K562 (cell line): Measurements from ENCODE around the gene RAE1. TPM values are rescaled to one million over a fixed set of nuclear protein-coding genes. Genes with fewer than 3 reads are reported as not detected.
A peak's percentile ranks its signal among the peaks of the same experiment; 100 is the strongest.

ENCODE experiments used
- CC2D1A ChIP-seq: fragments of 450-650 bp; IDR thresholded peaks from 2 replicates; pipeline ENCODE4 v1.6.1; 2017; ENCODE audit warnings: mild to moderate bottlenecking
- DNMT1 ChIP-seq: fragments of 450-650 bp; IDR thresholded peaks from 2 replicates; pipeline ENCODE4 v1.6.1; 2016; ENCODE audit warnings: antibody characterized with exemption, mild to moderate bottlenecking
- FOS ChIP-seq: IDR thresholded peaks from 3 replicates; pipeline ENCODE4 v1.6.1; 2011; ENCODE audit not compliant: insufficient read length; ENCODE audit errors: extremely low read depth
- HMG20B ChIP-seq: fragments of 250-450 bp; sonication (Bioruptor Pico); IDR thresholded peaks from 2 replicates; pipeline ENCODE4 v1.5.0; 2021; ENCODE audit warnings: mild to moderate bottlenecking
- NCOR1 ChIP-seq: fragments of 450-650 bp; IDR thresholded peaks from 2 replicates; pipeline ENCODE4 v1.6.1; 2016; ENCODE audit warnings: mild to moderate bottlenecking, moderate library complexity
- NFRKB ChIP-seq: fragments of 450-650 bp; IDR thresholded peaks from 2 replicates; pipeline ENCODE4 v1.6.1; 2016; ENCODE audit warnings: low read depth
- RBBP5 ChIP-seq: fragments of 200-600 bp; sonication (generic); IDR thresholded peaks from 2 replicates; pipeline ENCODE4 v1.6.1; 2012; ENCODE audit warnings: borderline replicate concordance, mild to moderate bottlenecking, low read length, control low read depth, inconsistent platforms; ENCODE audit not compliant: insufficient read depth, poor library complexity, severe bottlenecking
- RBFOX2 ChIP-seq: fragments of 200-400 bp; formaldehyde crosslinking; IDR thresholded peaks from 2 replicates; pipeline ENCODE4 v1.6.1; 2017; ENCODE audit warnings: low read depth, mild to moderate bottlenecking, low read length, moderate library complexity
- RNF2 ChIP-seq: sonication (generic); IDR thresholded peaks from 2 replicates; pipeline ENCODE4 v1.6.1; 2016
- ZNF217 ChIP-seq: sonication (generic); formaldehyde crosslinking; IDR thresholded peaks from 2 replicates; pipeline ENCODE4 v1.8.0; 2022; ENCODE audit warnings: mild to moderate bottlenecking, missing genetic modification reagents
- ZNF239 ChIP-seq: fragments of 250-450 bp; sonication (Bioruptor Pico); IDR thresholded peaks from 2 replicates; pipeline ENCODE4 v1.4.0; 2020; ENCODE audit warnings: mild to moderate bottlenecking
- ZNF253 ChIP-seq: fragments of 250-450 bp; sonication (Bioruptor Pico); conservative IDR thresholded peaks from 2 replicates; pipeline ENCODE4 v1.6.1; 2021; ENCODE audit warnings: mild to moderate bottlenecking
- ZNF41 ChIP-seq: fragments of 250-450 bp; sonication (Bioruptor Pico); conservative IDR thresholded peaks from 2 replicates; pipeline ENCODE4 v1.4.0; 2020; ENCODE audit warnings: mild to moderate bottlenecking
- ZNF444 ChIP-seq: fragments of 250-450 bp; sonication (Bioruptor Pico); IDR thresholded peaks from 2 replicates; pipeline ENCODE4 v1.4.0; 2020; ENCODE audit warnings: mild to moderate bottlenecking, moderate library complexity
- ZNF766 ChIP-seq: fragments of 200-800 bp; sonication (Bioruptor generic); conservative IDR thresholded peaks from 2 replicates; pipeline ENCODE4 v1.6.1; 2016; ENCODE audit warnings: missing genetic modification characterization, missing compliant biosample characterization
- ZNF785 ChIP-seq: fragments of 250-450 bp; sonication (Bioruptor Pico); IDR thresholded peaks from 2 replicates; pipeline ENCODE4 v1.4.0; 2020; ENCODE audit warnings: mild to moderate bottlenecking
- polyA plus RNA-seq, 8 experiments: library from polyadenylated mRNA; depleted of rRNA in 4 of 8; stranded (reverse) in 5 of 8; unstranded in 3 of 8; fragments of >200 nt; fragmentation: Nextera tagmentation in 2 of 8; fragmentation: Illumina TruSeq in 1 of 8; extraction: Ambion mirVana in 2 of 8; extraction: Trizol in 1 of 8; gene quantifications; 2 replicates each; pipeline versions ENCODE4 v1.2.1 to v1.2.3, GENCODE V29; 2011 to 2014; ENCODE audit warnings: inconsistent platforms in 1 of 8, missing spikeins in 1 of 8
- total RNA-seq, 7 experiments: library from RNA; depleted of rRNA in 6 of 7; stranded (reverse); fragments of >200 nt in 6 of 7; fragmentation: Illumina TruSeq in 2 of 7; extraction: Trizol in 2 of 7; gene quantifications; 2 replicates each; pipeline versions ENCODE4 v1.2.1 to v1.2.3, GENCODE V29; 2011 to 2021; ENCODE audit warnings: low replicate concordance in 1 of 7
- TF ChIP-seq, protein P1 (sequence below): IDR thresholded peaks from 3 replicates; pipeline ENCODE4 v1.6.1; 2011; ENCODE audit warnings: borderline replicate concordance, mild to moderate bottlenecking, moderate library complexity; ENCODE audit not compliant: insufficient read length; ENCODE audit errors: extremely low read depth
- TF ChIP-seq, protein P2 (sequence below): fragments of 250-450 bp; sonication (Bioruptor Pico); IDR thresholded peaks from 2 replicates; pipeline ENCODE4 v1.8.0; 2021; ENCODE audit warnings: moderate library complexity, mild to moderate bottlenecking, inconsistent platforms
- TF ChIP-seq, protein P3 (sequence below): fragments of 250-450 bp; sonication (Bioruptor Pico); IDR thresholded peaks from 2 replicates; pipeline ENCODE4 v1.5.0; 2020; ENCODE audit warnings: mild to moderate bottlenecking, borderline replicate concordance
- TF ChIP-seq, protein P4 (sequence below): fragments of 450-650 bp; IDR thresholded peaks from one replicate; pipeline ENCODE4 v1.6.1; 2018; ENCODE audit warnings: mild to moderate bottlenecking, moderate library complexity; ENCODE audit not compliant: partially characterized antibody

The RAE1 gene
- total and polyA plus RNA-seq, 9 of the 15 experiments (the other 6 are each of a cell fraction or from before 2014, with no cell fraction given): 33.7 to 248 (median 77.7) TPM

DNA sequence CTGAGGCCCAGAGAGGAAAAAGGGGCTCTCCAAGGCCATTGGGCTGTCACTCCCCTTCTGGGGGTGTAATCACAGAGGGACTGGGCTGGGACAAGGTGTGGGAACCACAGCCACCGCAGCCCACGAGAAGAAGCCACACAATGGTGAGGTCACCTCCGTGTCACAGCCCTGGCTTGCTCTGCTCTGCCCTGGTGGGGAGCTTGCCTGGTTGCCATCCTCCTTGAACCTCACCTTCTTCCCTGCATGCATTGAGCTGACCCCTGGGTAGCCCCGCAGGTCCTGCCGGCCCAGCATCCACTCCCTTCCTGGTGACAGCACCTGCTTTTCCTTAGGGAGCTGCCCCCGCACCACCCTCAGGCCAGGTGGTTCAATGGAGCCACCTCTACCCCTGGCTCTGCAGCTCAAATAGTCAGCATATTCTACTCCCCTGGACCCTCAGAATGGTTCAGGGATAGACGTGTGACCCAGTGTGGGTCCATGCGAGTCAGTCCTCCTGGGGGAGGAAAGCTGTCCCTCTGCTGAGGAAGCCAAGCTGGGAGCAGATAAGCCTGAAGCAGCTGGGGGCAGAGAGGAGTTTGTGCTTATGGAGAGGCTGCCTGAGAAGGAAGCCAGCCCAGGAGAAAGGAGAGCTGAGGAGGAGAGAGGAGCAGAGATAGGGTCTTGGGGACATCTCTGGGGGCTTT is 61.4 kb downstream of the RAE1 start (continued):
- TF ChIP-seq RBFOX2: no peak
- TF ChIP-seq RNF2: no peak
- no peak for TF ChIP-seq ZNF785 (CRISPR knock-in tag)
- no peak for TF ChIP-seq ZNF239 (CRISPR knock-in tag)
- TF ChIP-seq, protein P1, sequence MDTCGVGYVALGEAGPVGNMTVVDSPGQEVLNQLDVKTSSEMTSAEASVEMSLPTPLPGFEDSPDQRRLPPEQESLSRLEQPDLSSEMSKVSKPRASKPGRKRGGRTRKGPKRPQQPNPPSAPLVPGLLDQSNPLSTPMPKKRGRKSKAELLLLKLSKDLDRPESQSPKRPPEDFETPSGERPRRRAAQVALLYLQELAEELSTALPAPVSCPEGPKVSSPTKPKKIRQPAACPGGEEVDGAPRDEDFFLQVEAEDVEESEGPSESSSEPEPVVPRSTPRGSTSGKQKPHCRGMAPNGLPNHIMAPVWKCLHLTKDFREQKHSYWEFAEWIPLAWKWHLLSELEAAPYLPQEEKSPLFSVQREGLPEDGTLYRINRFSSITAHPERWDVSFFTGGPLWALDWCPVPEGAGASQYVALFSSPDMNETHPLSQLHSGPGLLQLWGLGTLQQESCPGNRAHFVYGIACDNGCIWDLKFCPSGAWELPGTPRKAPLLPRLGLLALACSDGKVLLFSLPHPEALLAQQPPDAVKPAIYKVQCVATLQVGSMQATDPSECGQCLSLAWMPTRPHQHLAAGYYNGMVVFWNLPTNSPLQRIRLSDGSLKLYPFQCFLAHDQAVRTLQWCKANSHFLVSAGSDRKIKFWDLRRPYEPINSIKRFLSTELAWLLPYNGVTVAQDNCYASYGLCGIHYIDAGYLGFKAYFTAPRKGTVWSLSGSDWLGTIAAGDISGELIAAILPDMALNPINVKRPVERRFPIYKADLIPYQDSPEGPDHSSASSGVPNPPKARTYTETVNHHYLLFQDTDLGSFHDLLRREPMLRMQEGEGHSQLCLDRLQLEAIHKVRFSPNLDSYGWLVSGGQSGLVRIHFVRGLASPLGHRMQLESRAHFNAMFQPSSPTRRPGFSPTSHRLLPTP: no peak
- no peak for TF ChIP-seq CC2D1A
- TF ChIP-seq, protein P2, sequence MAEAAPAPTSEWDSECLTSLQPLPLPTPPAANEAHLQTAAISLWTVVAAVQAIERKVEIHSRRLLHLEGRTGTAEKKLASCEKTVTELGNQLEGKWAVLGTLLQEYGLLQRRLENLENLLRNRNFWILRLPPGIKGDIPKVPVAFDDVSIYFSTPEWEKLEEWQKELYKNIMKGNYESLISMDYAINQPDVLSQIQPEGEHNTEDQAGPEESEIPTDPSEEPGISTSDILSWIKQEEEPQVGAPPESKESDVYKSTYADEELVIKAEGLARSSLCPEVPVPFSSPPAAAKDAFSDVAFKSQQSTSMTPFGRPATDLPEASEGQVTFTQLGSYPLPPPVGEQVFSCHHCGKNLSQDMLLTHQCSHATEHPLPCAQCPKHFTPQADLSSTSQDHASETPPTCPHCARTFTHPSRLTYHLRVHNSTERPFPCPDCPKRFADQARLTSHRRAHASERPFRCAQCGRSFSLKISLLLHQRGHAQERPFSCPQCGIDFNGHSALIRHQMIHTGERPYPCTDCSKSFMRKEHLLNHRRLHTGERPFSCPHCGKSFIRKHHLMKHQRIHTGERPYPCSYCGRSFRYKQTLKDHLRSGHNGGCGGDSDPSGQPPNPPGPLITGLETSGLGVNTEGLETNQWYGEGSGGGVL (CRISPR knock-in tag): no peak
- TF ChIP-seq, protein P3, sequence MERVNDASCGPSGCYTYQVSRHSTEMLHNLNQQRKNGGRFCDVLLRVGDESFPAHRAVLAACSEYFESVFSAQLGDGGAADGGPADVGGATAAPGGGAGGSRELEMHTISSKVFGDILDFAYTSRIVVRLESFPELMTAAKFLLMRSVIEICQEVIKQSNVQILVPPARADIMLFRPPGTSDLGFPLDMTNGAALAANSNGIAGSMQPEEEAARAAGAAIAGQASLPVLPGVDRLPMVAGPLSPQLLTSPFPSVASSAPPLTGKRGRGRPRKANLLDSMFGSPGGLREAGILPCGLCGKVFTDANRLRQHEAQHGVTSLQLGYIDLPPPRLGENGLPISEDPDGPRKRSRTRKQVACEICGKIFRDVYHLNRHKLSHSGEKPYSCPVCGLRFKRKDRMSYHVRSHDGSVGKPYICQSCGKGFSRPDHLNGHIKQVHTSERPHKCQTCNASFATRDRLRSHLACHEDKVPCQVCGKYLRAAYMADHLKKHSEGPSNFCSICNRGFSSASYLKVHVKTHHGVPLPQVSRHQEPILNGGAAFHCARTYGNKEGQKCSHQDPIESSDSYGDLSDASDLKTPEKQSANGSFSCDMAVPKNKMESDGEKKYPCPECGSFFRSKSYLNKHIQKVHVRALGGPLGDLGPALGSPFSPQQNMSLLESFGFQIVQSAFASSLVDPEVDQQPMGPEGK (CRISPR knock-in tag): no peak
- TF ChIP-seq NCOR1: peak; percentile 62
- TF ChIP-seq ZNF217 (CRISPR knock-in tag): no peak
- no peak for TF ChIP-seq ZNF766 (CRISPR knock-in tag)
- no peak for TF ChIP-seq DNMT1
- TF ChIP-seq, protein P4, sequence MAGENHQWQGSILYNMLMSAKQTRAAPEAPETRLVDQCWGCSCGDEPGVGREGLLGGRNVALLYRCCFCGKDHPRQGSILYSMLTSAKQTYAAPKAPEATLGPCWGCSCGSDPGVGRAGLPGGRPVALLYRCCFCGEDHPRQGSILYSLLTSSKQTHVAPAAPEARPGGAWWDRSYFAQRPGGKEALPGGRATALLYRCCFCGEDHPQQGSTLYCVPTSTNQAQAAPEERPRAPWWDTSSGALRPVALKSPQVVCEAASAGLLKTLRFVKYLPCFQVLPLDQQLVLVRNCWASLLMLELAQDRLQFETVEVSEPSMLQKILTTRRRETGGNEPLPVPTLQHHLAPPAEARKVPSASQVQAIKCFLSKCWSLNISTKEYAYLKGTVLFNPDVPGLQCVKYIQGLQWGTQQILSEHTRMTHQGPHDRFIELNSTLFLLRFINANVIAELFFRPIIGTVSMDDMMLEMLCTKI: no peak
- no peak for TF ChIP-seq ZNF41 (CRISPR knock-in tag)
- TF ChIP-seq ZNF253 (CRISPR knock-in tag): no peak
- TF ChIP-seq ZNF444 (CRISPR knock-in tag): no peak
- TF ChIP-seq NFRKB: no peak
- TF ChIP-seq FOS: no peak
- TF ChIP-seq HMG20B: no peak
- peak; percentile 7 for TF ChIP-seq RBBP5
